Fibroblast of the conjunctiva (primary cell): ENCODE data around the gene NOTCH1.
A peak's percentile ranks its signal among the peaks of the same experiment; 100 is the strongest.
"Not testable (repeated sequence)": the region's sequence is repeated elsewhere in the genome, so short reads cannot be mapped to it uniquely, and the experiment has no call there.

Experiments
- DNase-seq: peaks from one replicate; pipeline ENCODE4 v3.0.0-alpha.2; 2010; ENCODE audit warnings: low read depth

The NOTCH1 gene

DNA sequence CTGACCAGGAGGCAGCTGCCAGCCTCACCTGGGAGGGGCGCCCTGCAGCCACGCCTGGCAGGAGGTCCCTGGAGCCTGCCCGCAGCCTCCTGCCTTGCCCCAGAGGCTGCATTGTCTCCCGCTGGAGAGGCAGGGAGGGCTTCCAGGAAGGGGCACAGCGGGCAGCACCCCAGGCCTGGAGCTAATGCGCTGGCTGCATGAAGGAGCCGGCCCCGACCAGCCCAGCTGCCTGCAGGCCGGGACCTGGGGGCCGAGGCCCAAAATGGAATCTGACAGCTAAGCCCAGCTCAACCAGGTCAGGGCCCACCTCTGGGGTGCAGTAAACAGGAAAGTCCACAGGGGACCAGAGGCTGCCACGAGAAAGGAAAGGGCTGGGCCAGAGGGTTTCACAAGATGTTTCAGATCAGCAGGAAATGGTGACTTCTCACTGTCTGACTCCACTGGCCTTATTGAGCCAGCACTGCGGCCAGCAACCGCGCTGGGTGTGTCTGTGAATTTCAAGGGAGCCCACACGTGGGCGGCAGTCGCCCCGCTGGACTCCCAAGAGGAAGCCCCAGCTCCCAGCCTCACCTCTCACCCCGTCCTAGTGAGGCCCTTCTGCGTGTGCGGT is 18.6 kb upstream of the NOTCH1 start:
- DNase-seq = no peak

DNA sequence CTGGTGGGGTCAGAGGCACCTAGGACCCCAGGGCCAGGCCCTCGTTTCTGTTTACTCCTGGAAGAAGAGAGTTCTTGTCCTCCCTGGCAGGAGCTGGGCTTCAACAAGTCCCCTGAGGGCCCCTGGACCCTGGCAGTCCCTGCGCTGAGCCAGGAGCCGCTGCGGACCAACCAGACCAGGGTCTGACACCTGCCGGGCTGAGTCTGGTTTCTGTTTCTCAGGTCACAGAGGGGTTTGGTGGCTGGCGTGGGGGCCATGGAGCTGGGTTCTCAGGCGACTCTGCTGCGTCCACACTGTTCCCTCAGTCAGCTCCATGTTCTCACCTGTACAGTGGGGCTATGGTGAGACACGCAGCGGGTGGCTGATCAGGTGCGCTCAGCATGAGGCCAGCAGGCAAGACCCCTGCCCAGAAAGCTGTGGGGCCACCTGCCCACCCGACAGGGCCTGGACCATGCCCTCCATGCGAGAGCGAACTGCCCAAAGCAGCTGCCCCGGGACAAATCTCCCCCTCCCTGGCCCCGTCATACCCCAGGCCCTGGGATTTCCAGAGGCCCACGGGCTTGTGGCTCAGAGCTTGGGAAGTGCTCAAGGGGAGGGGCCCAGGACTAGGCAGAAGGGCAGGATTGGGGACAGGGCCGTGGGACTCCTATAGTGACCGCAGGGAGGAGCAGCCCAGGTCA is 17.9 kb upstream of the NOTCH1 start:
- DNase-seq = no peak

DNA sequence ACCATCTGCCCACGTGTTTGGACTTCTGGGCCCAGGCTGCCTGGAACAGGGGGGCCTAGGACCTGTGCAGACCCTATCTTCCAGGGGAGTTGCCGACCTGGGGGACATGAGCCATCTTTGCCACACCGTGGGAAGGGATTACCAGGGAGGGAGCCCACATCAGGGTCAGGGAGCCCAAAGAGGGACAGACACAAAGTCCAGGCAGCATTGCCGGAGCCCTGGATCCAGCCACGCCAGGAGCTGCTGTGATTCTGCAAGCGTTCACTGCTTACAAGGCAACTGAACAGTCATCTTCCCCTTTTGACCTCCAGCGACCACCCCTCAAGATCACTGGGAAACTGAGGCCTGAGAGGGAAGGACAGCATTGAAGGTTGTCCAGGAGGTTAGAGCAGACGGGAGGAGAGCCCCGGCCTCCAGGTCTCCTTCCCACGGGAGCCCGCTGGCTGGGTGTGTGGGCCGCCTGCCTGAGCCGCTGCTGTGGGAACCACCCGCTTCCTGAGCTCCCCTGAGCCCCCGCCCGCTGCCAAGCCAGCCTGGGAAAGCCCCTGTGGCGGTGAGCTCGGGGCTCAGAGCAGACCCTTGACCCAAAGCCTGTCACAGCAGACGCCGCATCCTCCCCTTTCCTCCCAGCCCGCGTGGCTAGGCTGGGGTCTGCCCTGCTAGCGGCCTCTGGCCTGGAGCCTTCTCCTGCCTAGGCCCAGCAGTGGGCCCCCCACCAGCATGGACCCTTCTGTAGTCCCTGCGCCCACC is 17.1 kb upstream of the NOTCH1 start:
- DNase-seq = no peak

DNA sequence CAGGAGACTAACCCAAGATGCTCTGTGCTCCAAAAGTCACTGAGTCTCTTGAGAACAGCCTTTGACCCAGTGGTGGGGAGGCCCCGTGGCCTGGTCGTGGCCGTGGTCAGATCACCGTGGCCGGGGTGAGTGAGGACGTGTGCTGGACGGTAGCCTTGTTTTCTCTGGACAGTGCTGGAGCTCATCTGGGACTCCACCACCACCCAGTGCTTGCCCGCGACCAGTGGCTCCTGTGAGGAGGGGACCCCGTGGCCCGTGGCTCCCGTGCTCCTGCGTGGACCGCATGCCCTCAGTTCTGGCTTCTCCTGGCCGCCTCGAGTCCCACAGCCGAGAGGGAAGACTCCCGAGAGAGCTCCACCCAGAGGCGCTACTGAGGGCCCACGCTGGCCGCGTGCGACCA is 15.9 kb upstream of the NOTCH1 start:
- DNase-seq = no peak

GRCh38 chr9:136560586-136560985 is 14.7 kb upstream of the NOTCH1 start:
- DNase-seq = no peak

GRCh38 chr9:136559371-136559770 is 13.5 kb upstream of the NOTCH1 start:
- DNase-seq = not testable (repeated sequence)

- DNase-seq = not testable (repeated sequence)
Observed at GRCh38 chr9:136558846-136559245, 13.0 kb upstream of the NOTCH1 start.

GRCh38 chr9:136558373-136558772 is 12.5 kb upstream of the NOTCH1 start:
- no peak for DNase-seq

GRCh38 chr9:136557036-136557435 is 11.2 kb upstream of the NOTCH1 start:
- DNase-seq = no peak

DNA sequence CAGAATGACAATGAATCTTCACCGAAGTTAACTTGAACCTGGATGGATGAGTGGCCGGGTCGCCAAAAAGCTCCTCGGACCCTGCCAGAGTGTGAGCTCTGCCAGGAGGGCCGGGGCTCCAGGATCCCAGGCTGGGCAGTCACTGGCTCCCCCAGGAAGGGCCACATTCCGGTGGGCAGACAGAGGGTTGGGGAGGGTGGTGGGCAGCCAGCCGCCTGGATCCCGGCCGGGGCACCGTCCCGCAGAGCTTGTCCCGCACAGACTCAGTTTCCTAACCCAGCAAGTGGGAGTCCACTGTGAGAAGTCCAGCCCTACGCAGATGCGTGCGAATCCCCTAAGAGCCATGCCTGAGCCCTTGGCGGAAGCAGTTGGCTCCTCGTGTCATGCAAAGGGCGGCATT is 10.3 kb upstream of the NOTCH1 start:
- no peak for DNase-seq

GRCh38 chr9:136554870-136555269 is 9.0 kb upstream of the NOTCH1 start:
- DNase-seq = no peak

GRCh38 chr9:136553581-136553980 is 7.7 kb upstream of the NOTCH1 start:
- DNase-seq = no peak

- DNase-seq = peak; percentile 54
Observed at GRCh38 chr9:136552117-136552703, 6.4 kb upstream of the NOTCH1 start.

- DNase-seq = no peak
Observed at GRCh38 chr9:136551401-136552116, 5.7 kb upstream of the NOTCH1 start.

DNA sequence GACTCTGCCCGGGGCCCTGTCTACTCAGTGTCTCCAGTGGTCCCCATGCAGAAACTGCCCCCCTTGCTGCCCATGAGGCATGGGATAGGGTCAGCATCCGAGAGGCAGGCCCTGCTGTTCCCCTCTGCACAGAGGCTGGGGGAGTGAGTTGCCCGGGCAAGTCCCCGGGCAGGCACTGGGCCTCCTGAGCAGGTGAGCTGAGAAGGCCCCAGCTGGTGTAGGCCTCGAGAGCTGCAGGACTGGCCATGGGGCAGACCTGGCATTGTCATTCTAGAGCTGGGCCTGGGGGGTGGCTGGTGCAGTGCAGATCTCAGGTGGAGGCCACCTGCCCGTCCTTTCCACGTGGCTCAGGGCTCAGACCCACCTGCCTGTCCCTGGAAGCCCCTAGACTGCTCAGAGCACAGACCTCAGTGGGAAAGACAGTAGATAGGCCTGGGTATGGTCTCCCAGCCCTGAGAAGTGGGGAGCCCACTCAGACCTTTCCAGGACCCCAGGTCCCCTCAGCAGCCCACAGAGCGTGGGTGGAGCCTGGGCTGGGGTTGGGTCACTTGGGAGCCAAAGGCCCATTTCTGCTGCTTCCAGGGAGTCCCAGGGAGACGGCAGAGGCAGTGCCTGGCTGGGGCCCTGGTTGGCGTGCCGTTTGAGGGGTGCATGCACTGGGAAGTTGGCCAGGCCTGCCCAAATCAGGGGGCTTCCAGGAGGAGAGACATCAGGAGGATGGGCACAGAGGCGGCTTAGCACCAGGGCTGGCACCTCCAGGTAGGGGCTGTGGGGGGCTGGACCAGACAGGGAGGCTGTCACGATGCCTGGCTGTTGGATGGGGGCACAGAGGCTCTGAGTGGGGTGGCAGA is 4.8 kb upstream of the NOTCH1 start:
- no peak for DNase-seq

DNA sequence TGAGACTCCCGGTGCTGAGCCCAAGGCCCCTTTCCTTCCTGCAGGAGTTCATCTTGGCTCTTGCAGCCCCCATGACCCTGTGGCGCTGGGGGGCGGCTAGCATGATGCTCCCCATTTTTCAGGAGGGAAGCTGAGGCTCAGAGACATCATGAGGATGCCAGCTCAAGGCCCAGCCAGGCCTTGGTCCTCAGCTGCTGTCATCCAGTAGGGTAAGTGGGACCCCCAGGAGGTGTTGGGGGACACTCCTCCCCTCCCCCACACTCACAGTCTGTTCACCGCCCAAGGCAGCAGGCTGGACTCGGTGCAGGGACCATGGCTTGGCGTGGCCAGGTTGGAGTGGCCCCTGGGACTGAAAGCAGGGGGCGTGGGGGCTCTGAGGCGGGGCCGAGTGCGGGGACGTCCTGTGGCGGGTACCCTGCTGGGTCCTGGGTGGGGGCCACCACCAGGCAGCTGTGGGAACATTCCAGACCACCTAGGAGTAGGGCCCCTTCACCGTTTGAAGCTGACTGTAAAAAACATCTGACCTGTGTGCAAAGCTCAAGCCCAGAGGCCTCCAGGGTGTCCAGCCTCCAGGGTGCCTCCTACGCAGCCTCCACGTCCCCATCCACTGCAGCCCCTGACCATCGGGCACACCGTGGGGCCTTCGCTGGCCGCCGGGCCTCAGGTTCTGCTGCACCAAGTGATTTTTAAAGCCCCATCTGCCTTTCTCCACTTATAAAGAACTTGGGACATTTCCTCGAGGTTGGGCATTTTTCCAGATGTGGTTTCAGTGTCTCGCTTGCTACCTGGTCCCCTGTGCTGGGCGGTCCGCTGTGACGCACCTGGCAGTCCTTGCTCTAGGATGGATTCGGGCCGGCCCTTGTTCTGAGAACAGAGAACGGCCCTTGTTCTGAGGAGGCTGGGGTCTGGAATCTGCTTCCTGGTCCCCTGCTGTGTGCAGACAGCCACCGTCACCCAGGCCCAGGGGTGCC is 3.4 kb upstream of the NOTCH1 start:
- DNase-seq = no peak

GRCh38 chr9:136547508-136548215 is 1.8 kb upstream of the NOTCH1 start:
- DNase-seq = no peak

GRCh38 chr9:136546697-136547501 is 1.1 kb upstream of the NOTCH1 start:
- peak; percentile 47 for DNase-seq

- DNase-seq = no peak
Observed at GRCh38 chr9:136545692-136545964, 220 bp downstream of the NOTCH1 start.
